H9 (cell line): ENCODE data around the gene YIPF3. TPM values are rescaled to one million over a fixed set of nuclear protein-coding genes. Genes with fewer than 3 reads are reported as not detected.

Source experiments
- DNase-seq: peaks from one replicate; pipeline ENCODE4 v3.0.0-alpha.2; 2017
- H2AFZ ChIP-seq: one replicate; pipeline ENCODE4 v1.6.1; 2013; ENCODE audit warnings: mild to moderate bottlenecking, low read length, control low read depth, moderate library complexity
- H2AK5ac ChIP-seq: 2 replicates; pipeline ENCODE4 v1.6.1; 2013; ENCODE audit warnings: low read length, control low read depth, mixed read lengths; ENCODE audit not compliant: insufficient read length
- H2BK120ac ChIP-seq: one replicate; pipeline ENCODE4 v1.6.1; 2013; ENCODE audit warnings: low read depth, mild to moderate bottlenecking, low read length, control low read depth, inconsistent platforms; ENCODE audit not compliant: poor library complexity, severe bottlenecking
- H2BK12ac ChIP-seq: 2 replicates; pipeline ENCODE4 v1.6.1; 2013; ENCODE audit warnings: low read length, control low read depth, mixed read lengths, low read depth; ENCODE audit not compliant: insufficient read length
- H2BK15ac ChIP-seq: 2 replicates; pipeline ENCODE4 v1.6.1; 2013; ENCODE audit warnings: low read depth, low read length, control low read depth
- H2BK20ac ChIP-seq: one replicate; pipeline ENCODE4 v1.6.1; 2013; ENCODE audit warnings: low read depth, mild to moderate bottlenecking, low read length, control low read depth, inconsistent platforms; ENCODE audit not compliant: poor library complexity, severe bottlenecking
- H2BK5ac ChIP-seq: 2 replicates; pipeline ENCODE4 v1.6.1; 2013; ENCODE audit warnings: low read length, control low read depth, mixed read lengths; ENCODE audit not compliant: insufficient read length
- H3K14ac ChIP-seq: 2 replicates; pipeline ENCODE4 v1.6.1; 2013; ENCODE audit warnings: low read length, control low read depth; ENCODE audit not compliant: insufficient read depth
- H3K18ac ChIP-seq: 2 replicates; pipeline ENCODE4 v1.6.1; 2013; ENCODE audit warnings: low read depth, mild to moderate bottlenecking, mixed read lengths, low read length, control low read depth; ENCODE audit not compliant: insufficient read length
- H3K23ac ChIP-seq: 2 replicates; pipeline ENCODE4 v1.6.1; 2013; ENCODE audit warnings: low read length, control low read depth, mixed read lengths, low read depth; ENCODE audit not compliant: insufficient read length
- H3K23me2 ChIP-seq: 2 replicates; pipeline ENCODE4 v1.6.1; 2013; ENCODE audit warnings: low read depth, mild to moderate bottlenecking, mixed read lengths, low read length, control low read depth; ENCODE audit not compliant: insufficient read length, poor library complexity, severe bottlenecking
- H3K27ac ChIP-seq: 2 replicates; pipeline ENCODE4 v1.5.1; 2013; ENCODE audit warnings: low read length, control low read depth, mixed read lengths, low read depth; ENCODE audit not compliant: insufficient read length
- H3K27me3 ChIP-seq: 2 replicates; pipeline ENCODE4 v1.6.1; 2013; ENCODE audit warnings: low read length, control low read depth, inconsistent platforms; ENCODE audit not compliant: insufficient read depth
- H3K4ac ChIP-seq: 2 replicates; pipeline ENCODE4 v1.6.1; 2013; ENCODE audit warnings: low read depth, mild to moderate bottlenecking, control low read depth, inconsistent platforms, low read length, moderate library complexity
- H3K4me1 ChIP-seq: 2 replicates; pipeline ENCODE4 v1.6.1; 2013; ENCODE audit warnings: low read length, control low read depth, inconsistent platforms; ENCODE audit not compliant: insufficient read depth
- H3K4me2 ChIP-seq: 2 replicates; pipeline ENCODE4 v1.6.1; 2013; ENCODE audit warnings: low read length, control low read depth, mixed read lengths; ENCODE audit not compliant: insufficient read length, insufficient read depth
- H3K56ac ChIP-seq: 2 replicates; pipeline ENCODE4 v1.6.1; 2013; ENCODE audit warnings: low read depth, mild to moderate bottlenecking, mixed read lengths, low read length, control low read depth; ENCODE audit not compliant: insufficient read length
- H3K79me1 ChIP-seq: 2 replicates; pipeline ENCODE4 v1.6.1; 2013; ENCODE audit warnings: low read depth, mild to moderate bottlenecking, moderate library complexity, low read length, control low read depth, inconsistent platforms; ENCODE audit not compliant: insufficient read depth, poor library complexity, severe bottlenecking
- H3K79me2 ChIP-seq: 2 replicates; pipeline ENCODE4 v1.6.1; 2013; ENCODE audit warnings: low read length, control low read depth, inconsistent platforms; ENCODE audit not compliant: insufficient read depth
- H3K9ac ChIP-seq: 2 replicates; pipeline ENCODE4 v1.6.1; 2013; ENCODE audit warnings: low read length, control low read depth, mixed read lengths; ENCODE audit not compliant: insufficient read length; ENCODE audit errors: extremely low read depth
- H3K9me3 ChIP-seq: one replicate; pipeline ENCODE4 v1.6.1; 2013; ENCODE audit warnings: low read depth, low read length, inconsistent platforms; ENCODE audit not compliant: control insufficient read depth
- H3T11ph ChIP-seq: one replicate; pipeline ENCODE4 v1.6.1; 2013; ENCODE audit warnings: mild to moderate bottlenecking, low read length, control low read depth, inconsistent platforms
- H4K20me1 ChIP-seq: one replicate; pipeline ENCODE4 v1.6.1; 2013; ENCODE audit not compliant: control insufficient read depth, insufficient read length, insufficient read depth
- H4K5ac ChIP-seq: 2 replicates; pipeline ENCODE4 v1.6.1; 2013; ENCODE audit warnings: low read depth, mild to moderate bottlenecking, mixed read lengths, low read length, control low read depth; ENCODE audit not compliant: insufficient read length
- H4K8ac ChIP-seq: replicated peaks from 2 replicates; pipeline ENCODE4 v1.6.1; 2013; ENCODE audit warnings: low read length, control low read depth, mixed read lengths, low read depth; ENCODE audit not compliant: insufficient read length
- H4K91ac ChIP-seq: 2 replicates; pipeline ENCODE4 v1.6.1; 2013; ENCODE audit warnings: low read depth, mild to moderate bottlenecking, moderate library complexity, mixed read lengths, low read length, control low read depth; ENCODE audit not compliant: insufficient read length
- H3K27ac Mint-ChIP-seq, 3 experiments: 2 replicates in 2 of 3; 3 replicates in 1 of 3; pipeline ENCODE4 v1.8.0; 2020 to 2021; ENCODE audit warnings: mixed read lengths in 3 of 3, mild to moderate bottlenecking in 1 of 3, moderate library complexity in 1 of 3
- H3K27me3 Mint-ChIP-seq: 2 replicates; pipeline ENCODE4 v1.8.0; 2021; ENCODE audit warnings: low read depth, mild to moderate bottlenecking, moderate library complexity, mixed read lengths
- H3K36me3 Mint-ChIP-seq, 3 experiments: 2 replicates in 2 of 3; 3 replicates in 1 of 3; pipeline ENCODE4 v1.8.0; 2020 to 2021; ENCODE audit warnings: low read depth in 3 of 3, mixed read lengths in 3 of 3; ENCODE audit not compliant: insufficient read depth in 1 of 3
- H3K4me1 Mint-ChIP-seq, 2 experiments: 2 replicates each; pipeline ENCODE4 v1.8.0; 2020; ENCODE audit warnings: mixed read lengths in 2 of 2
- H3K4me3 Mint-ChIP-seq, 2 experiments: 2 replicates in 1 of 2; 3 replicates in 1 of 2; pipeline ENCODE4 v1.8.0; 2020 to 2021; ENCODE audit warnings: mild to moderate bottlenecking in 2 of 2, mixed read lengths in 2 of 2, moderate library complexity in 1 of 2
- H3K9me3 Mint-ChIP-seq, 2 experiments: 2 replicates in 1 of 2; 3 replicates in 1 of 2; pipeline ENCODE4 v1.8.0; 2020; ENCODE audit warnings: mild to moderate bottlenecking in 2 of 2, mixed read lengths in 2 of 2, moderate library complexity in 1 of 2
- WGBS: extraction: QIAGEN DNeasy Blood & Tissue Kit; methylation state at CpG from one replicate; pipeline ENCODE4 v1.1.7; 2013; ENCODE audit warnings: missing lambda C conversion rate, low lambda C conversion rate, mixed read lengths; ENCODE audit not compliant: insufficient read length; ENCODE audit errors: extremely low coverage; 5-methylcytosine and 5-hydroxymethylcytosine counted together
- total RNA-seq: library from RNA; stranded (reverse); gene quantifications from 2 replicates; pipeline ENCODE4 v1.2.1, GENCODE V29; 2021
- TF ChIP-seq, protein P1 (sequence below): fragments of 200-600 bp; sonication (generic); conservative IDR thresholded peaks from 3 replicates; pipeline ENCODE4 v1.8.0; 2021; ENCODE audit warnings: antibody characterized with exemption, mild to moderate bottlenecking

YIPF3 gene
- total RNA-seq, 1 experiment from 2014 or later = 84.5 TPM

DNA sequence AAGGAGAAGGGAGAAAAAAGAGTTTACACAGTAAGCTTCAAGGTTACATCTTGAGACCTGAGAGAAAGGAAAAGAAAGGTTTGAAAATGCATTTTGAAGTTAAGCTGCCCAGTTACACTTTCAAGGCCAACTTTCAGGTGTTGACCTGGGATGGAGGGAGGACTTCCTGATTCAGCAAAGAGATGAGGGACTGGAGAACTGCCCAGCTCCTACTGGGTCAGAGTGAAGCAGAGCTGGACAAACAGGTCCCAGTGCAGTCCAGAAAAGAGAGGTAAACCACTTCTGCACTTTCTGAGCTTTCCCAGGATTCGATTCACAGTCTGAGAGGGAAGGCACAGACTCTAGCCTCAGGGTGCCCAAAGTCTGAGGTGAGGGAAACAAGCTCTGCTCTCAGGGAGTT lies 45.3 kb downstream of the YIPF3 start:
- Histone ChIP-seq H3K9ac (no peak overlapping the region), H3K4me2 (no peak overlapping the region), H3K14ac (no peak overlapping the region), H3K56ac (no peak overlapping the region), H3K9me3 (no peaks in the 10 kb centered on the region), H3T11ph (no peak overlapping the region), H2BK12ac (no peak overlapping the region), H3K27me3 (no peaks in the 10 kb centered on the region), H4K91ac (no peak overlapping the region), H2BK5ac (no peak overlapping the region), H4K20me1 (no peaks in the 10 kb centered on the region), H3K18ac (no peak overlapping the region), H3K23ac (no peak overlapping the region), H3K4ac (no peak overlapping the region), H3K79me1 (no peaks in the 10 kb centered on the region), H3K79me2 (no peaks in the 10 kb centered on the region), H3K4me1 (peaks cover 3% of the 10 kb centered on the region; the same call in 1 of the 2 replicates), H2BK15ac (no peak overlapping the region), H2AFZ (no peak overlapping the region), H2AK5ac (no peak overlapping the region), H4K8ac (no peak overlapping the region), H4K5ac (no peak overlapping the region), H2BK120ac (no peak overlapping the region), H2BK20ac (no peak overlapping the region), H3K27ac (no peak overlapping the region), H3K23me2 (no peaks in the 10 kb centered on the region)
- Mint-ChIP-seq H3K27me3 (peaks cover 6% of the 10 kb centered on the region), H3K9me3 (no peaks in the 10 kb centered on the region), H3K27ac (no peak overlapping the region), H3K4me3 (no peak overlapping the region), H3K4me1 (peaks cover 12 to 17% of the 10 kb centered on the region in 2 experiments), H3K36me3 (no peaks in the 10 kb centered on the region)
- no peak for DNase-seq
- no CpG with 5 or more reads among the region's 1 CpG for WGBS
- TF ChIP-seq, protein P1, sequence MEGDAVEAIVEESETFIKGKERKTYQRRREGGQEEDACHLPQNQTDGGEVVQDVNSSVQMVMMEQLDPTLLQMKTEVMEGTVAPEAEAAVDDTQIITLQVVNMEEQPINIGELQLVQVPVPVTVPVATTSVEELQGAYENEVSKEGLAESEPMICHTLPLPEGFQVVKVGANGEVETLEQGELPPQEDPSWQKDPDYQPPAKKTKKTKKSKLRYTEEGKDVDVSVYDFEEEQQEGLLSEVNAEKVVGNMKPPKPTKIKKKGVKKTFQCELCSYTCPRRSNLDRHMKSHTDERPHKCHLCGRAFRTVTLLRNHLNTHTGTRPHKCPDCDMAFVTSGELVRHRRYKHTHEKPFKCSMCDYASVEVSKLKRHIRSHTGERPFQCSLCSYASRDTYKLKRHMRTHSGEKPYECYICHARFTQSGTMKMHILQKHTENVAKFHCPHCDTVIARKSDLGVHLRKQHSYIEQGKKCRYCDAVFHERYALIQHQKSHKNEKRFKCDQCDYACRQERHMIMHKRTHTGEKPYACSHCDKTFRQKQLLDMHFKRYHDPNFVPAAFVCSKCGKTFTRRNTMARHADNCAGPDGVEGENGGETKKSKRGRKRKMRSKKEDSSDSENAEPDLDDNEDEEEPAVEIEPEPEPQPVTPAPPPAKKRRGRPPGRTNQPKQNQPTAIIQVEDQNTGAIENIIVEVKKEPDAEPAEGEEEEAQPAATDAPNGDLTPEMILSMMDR = no peak
